Esophagus (tissue), 2 donors: ENCODE measurements around the gene SV2A. TPM values are rescaled to one million over a fixed set of nuclear protein-coding genes. Genes with fewer than 3 reads are reported as not detected.
"Not testable (repeated sequence)": the region's sequence is repeated elsewhere in the genome, so short reads cannot be mapped to it uniquely, and the experiment has no call there.

Experiments used
- H3K27ac ChIP-seq, 2 donors: one replicate each; pipeline ENCODE4 v1.5.1; 2013; ENCODE audit warnings: low read depth in 2 of 2, mild to moderate bottlenecking in 2 of 2, inconsistent platforms in 1 of 2, low read length in 1 of 2, moderate library complexity in 1 of 2
- H3K27me3 ChIP-seq, 2 donors: one replicate each; pipeline ENCODE4 v1.6.1; 2013; ENCODE audit warnings: low read length in 2 of 2, control low read depth in 1 of 2, mild to moderate bottlenecking in 1 of 2; ENCODE audit not compliant: insufficient read depth in 2 of 2, control insufficient read depth in 1 of 2
- H3K36me3 ChIP-seq, 2 donors: one replicate each; pipeline ENCODE4 v1.6.1; 2013; ENCODE audit warnings: low read length in 1 of 2; ENCODE audit not compliant: control insufficient read depth in 2 of 2, insufficient read depth in 2 of 2
- H3K4me1 ChIP-seq, 2 donors: one replicate each; pipeline ENCODE4 v1.6.1; 2013; ENCODE audit warnings: low read length in 1 of 2; ENCODE audit not compliant: control insufficient read depth in 2 of 2, insufficient read depth in 2 of 2
- H3K4me3 ChIP-seq, 2 donors: one replicate each; pipeline ENCODE4 v1.5.1; 2013; ENCODE audit warnings: low read length in 2 of 2, mild to moderate bottlenecking in 2 of 2, low read depth in 1 of 2, moderate library complexity in 1 of 2
- H3K9me3 ChIP-seq, 2 donors: one replicate each; pipeline ENCODE4 v1.6.1; 2013; ENCODE audit warnings: mild to moderate bottlenecking in 2 of 2, low read depth in 1 of 2, low read length in 1 of 2, moderate library complexity in 1 of 2; ENCODE audit not compliant: control insufficient read depth in 2 of 2, insufficient read depth in 1 of 2
- WGBS, 2 donors: extraction: QIAGEN DNeasy Blood & Tissue Kit; methylation state at CpG; one replicate each; pipeline ENCODE4 v1.1.7; 2013; 5-methylcytosine and 5-hydroxymethylcytosine counted together
- polyA plus RNA-seq, 2 donors: library from polyadenylated mRNA; stranded (reverse); fragments of 200-250 nt; gene quantifications; one replicate each; pipeline ENCODE4 v1.2.3, GENCODE V29; 2013
- donor health status: healthy with polysubstance abuse.
- donor health status: Bipolar disorder and iron deficiency.

The SV2A gene, protein sequence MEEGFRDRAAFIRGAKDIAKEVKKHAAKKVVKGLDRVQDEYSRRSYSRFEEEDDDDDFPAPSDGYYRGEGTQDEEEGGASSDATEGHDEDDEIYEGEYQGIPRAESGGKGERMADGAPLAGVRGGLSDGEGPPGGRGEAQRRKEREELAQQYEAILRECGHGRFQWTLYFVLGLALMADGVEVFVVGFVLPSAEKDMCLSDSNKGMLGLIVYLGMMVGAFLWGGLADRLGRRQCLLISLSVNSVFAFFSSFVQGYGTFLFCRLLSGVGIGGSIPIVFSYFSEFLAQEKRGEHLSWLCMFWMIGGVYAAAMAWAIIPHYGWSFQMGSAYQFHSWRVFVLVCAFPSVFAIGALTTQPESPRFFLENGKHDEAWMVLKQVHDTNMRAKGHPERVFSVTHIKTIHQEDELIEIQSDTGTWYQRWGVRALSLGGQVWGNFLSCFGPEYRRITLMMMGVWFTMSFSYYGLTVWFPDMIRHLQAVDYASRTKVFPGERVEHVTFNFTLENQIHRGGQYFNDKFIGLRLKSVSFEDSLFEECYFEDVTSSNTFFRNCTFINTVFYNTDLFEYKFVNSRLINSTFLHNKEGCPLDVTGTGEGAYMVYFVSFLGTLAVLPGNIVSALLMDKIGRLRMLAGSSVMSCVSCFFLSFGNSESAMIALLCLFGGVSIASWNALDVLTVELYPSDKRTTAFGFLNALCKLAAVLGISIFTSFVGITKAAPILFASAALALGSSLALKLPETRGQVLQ
- under 1 TPM; 0.49 to 0.67 TPM for polyA plus RNA-seq

DNA sequence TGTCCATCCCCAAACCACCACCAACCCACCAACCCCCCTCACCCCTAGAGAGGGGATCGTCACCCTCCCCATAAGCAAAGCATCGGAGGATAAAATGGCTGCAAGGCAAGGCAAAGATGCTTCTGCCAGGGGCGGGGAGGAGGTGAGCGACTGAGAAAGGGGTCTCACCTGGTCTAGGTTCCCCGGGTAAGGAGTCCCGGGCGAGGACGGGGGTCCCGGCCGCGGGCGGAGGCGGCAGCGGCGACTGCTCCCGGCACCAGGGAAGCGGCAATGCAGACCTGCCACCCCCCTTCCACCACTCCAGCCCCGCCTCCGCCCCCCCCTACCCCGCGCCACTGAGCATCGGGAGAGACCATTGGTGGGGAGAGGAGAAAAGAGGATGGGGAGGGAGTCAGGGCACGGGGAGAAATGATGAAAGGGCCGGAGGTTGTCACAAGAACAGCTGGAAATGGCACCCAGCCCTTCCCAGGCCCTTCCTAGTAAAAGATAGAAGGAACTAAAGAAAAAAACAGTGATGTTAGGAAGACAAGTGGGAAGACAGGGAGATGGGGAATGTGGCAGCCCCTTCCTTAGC, at the start of gene SV2A:
Gene SV2A (minus strand): TSS at position 274 of the 574 bp plus-strand sequence. CDS start 4,004 bp downstream, outside the sequence.
- no peaks in the 10 kb centered on the region for H3K36me3 ChIP-seq
- H3K4me3 ChIP-seq = peak within 1 kb of the TSS; percentile 29 to 30
- 1% methylated on average over 23 to 24 of the region's 24 CpGs for WGBS, 2 donors
- H3K9me3 ChIP-seq = no peaks in the 10 kb centered on the region
- H3K4me1 ChIP-seq = peaks cover 2 to 5% of the 10 kb centered on the region in 2 donors
- no peak within 1 kb of the TSS for H3K27ac ChIP-seq
- H3K27me3 ChIP-seq = no peaks in the 10 kb centered on the region

DNA sequence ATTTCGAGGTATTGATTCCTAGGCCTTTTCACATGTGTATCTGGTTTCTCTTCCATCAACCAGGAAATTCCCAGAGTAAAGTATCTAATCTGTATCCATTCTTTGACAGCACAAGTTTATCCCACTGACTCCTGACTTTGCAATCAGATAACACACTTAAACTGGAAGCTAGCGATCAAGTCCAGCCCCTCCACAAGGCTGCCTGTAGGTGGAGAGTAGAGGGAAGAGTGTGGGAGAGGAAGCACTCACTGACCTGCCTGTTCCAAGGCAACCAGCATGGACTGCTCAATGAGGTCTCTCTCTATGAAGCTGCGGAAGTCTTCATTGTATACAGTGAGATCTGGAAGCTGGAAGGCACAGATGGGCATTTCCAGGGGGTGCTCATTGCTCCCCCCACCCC, 49.4 kb upstream of the SV2A start:
- peaks cover 16 to 23% of the 10 kb centered on the region in 2 donors for H3K36me3 ChIP-seq
- 85 to 87% methylated on average over 3 of the region's 3 CpGs for WGBS, 2 donors

DNA sequence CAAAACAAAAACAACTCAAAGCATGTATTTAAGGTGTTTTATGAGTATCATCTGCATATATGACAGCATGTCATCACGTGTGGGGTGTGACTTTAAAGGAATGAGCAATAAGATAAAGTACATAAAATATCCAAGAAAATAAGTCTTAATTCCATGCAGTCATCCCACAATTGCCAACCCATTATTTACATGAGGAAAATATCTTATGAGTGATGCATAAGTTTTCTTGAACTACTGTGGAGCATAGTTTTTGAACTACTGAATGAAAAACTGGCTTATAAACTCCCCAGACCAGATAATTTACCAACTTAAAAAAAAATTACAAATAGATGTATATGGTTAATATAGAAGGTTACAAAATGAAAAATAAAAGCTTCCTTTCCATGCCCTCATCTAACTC, 48.8 kb upstream of the SV2A start:
- H3K4me3 ChIP-seq = no peak overlapping the region
- no peaks in the 10 kb centered on the region for H3K9me3 ChIP-seq
- no peak overlapping the region for H3K27ac ChIP-seq
- peaks cover 16 to 23% of the 10 kb centered on the region in 2 donors for H3K36me3 ChIP-seq
- H3K27me3 ChIP-seq = no peaks in the 10 kb centered on the region
- peaks cover 0 to 2% of the 10 kb centered on the region in 2 donors for H3K4me1 ChIP-seq
- WGBS, 2 donors = 57 to 76% methylated on average over 1 of the region's 1 CpG

More for the DNA sequence above, 49.4 kb upstream of the SV2A start:
- no peak overlapping the region for H3K27ac ChIP-seq
- peaks cover 0 to 2% of the 10 kb centered on the region in 2 donors for H3K4me1 ChIP-seq
- no peak overlapping the region for H3K4me3 ChIP-seq
- H3K9me3 ChIP-seq = no peaks in the 10 kb centered on the region
- no peaks in the 10 kb centered on the region for H3K27me3 ChIP-seq

DNA sequence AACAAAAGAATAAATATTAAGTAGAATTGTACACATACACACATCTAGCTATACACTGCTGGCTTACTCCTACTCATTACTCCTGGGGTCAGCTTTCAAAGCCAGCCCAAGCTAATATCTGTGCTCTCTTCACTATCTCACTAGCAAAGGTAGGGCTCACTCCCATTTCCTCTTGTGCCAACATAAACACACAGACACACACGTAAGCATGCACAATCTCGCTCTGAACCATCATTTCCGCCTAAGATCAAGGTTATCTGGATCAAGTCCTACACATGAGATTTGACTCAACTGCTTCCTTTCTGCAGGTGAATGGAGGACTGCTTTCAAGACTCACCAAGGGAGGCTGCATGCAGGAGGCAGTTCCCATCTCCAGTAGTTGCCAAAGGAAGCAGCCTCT, 47.8 kb upstream of the SV2A start:
- Histone ChIP-seq H3K27me3 (no peaks in the 10 kb centered on the region), H3K36me3 (peaks cover 12 to 17% of the 10 kb centered on the region in 2 donors)
- WGBS, 2 donors = 63 to 83% methylated on average over 3 of the region's 3 CpGs

DNA sequence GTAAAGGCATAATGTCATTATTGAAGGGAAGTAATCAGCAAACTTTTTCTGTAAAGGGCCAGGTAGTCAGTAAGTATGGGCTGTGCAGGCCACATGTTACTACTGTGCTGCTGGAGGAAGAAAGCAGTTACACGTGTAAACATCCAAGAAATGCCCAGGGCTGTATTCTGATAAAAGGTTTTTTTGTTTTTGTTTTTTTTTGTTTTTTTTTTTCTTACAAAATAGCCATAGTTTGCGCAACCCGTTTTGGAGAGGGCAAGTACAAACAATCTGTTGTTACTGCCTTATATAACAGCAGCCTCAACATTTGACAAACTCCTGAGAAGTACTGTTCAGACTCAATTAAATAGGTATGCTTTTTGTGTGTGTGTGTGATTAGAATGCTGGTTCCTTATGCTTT, 45.7 kb upstream of the SV2A start:
- no peak overlapping the region for H3K4me3 ChIP-seq
- H3K27me3 ChIP-seq = no peaks in the 10 kb centered on the region
- 43 to 46% methylated on average over 3 of the region's 3 CpGs for WGBS, 2 donors
- H3K9me3 ChIP-seq = no peaks in the 10 kb centered on the region
- peaks cover 12 to 21% of the 10 kb centered on the region in 2 donors for H3K36me3 ChIP-seq
- peaks cover 0 to 2% of the 10 kb centered on the region in 2 donors for H3K4me1 ChIP-seq
- no peak overlapping the region for H3K27ac ChIP-seq

More for the DNA sequence above, 47.8 kb upstream of the SV2A start:
- H3K9me3 ChIP-seq = no peaks in the 10 kb centered on the region
- H3K4me1 ChIP-seq = peaks cover 0 to 2% of the 10 kb centered on the region in 2 donors
- no peak overlapping the region for H3K4me3 ChIP-seq
- no peak overlapping the region for H3K27ac ChIP-seq

DNA sequence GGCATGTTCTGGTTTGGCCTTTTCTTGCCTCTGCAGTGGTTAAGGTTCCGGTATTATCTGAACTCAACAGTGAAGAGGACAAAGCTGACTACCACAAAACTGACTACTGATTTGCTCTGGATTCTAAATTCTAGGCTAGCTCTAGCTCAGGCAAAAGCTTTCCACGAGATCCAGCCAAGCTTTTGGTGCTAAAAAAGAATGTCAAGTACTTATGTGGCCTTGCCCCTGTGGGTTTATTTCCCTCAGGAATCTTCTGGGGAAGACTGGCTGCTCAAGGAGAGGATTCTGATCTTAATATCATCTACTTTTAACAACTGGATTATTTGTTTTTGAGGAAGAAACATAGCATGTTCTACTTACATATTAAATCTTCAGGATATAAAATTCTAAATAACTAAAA, 45.1 kb upstream of the SV2A start:
- Histone ChIP-seq H3K9me3 (peaks cover 0 to 2% of the 10 kb centered on the region in 2 donors), H3K4me1 (peaks cover 0 to 2% of the 10 kb centered on the region in 2 donors), H3K27ac (peak overlapping the region in 1 of 2 donors; percentile 67), H3K27me3 (no peaks in the 10 kb centered on the region), H3K36me3 (peaks cover 15 to 24% of the 10 kb centered on the region in 2 donors), H3K4me3 (no peak overlapping the region)
- 67 to 74% methylated on average over 2 of the region's 2 CpGs for WGBS, 2 donors

DNA sequence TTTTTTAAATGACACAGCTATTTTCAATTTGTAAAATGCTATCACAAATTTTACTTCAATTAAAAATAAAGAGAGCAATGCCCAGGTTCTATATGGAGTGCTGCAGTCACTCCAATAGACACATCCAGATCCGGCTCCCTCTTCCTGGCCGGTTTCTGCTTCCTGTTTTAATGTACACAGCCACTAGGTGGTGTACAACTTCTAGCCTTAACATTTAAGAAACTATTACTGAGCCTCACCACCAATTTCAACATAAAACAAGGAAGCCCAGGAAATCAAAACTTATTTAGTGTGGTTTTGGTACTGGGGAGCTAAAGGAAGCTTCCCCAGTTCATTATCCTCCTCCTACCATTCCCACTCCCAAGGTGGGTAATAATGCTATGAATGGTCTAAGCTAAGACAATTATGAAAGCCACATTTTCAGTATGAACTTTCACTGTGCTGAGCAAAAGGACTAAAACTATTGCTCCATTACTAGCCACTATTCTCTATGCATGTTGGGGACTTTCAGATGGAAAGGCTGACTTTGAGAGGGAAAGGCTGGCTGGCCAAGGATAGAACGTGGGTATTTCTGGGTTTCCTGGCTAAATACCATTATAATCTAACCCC, 44.5 kb upstream of the SV2A start:
- WGBS, 2 donors = 16 to 18% methylated on average over 3 of the region's 3 CpGs

DNA sequence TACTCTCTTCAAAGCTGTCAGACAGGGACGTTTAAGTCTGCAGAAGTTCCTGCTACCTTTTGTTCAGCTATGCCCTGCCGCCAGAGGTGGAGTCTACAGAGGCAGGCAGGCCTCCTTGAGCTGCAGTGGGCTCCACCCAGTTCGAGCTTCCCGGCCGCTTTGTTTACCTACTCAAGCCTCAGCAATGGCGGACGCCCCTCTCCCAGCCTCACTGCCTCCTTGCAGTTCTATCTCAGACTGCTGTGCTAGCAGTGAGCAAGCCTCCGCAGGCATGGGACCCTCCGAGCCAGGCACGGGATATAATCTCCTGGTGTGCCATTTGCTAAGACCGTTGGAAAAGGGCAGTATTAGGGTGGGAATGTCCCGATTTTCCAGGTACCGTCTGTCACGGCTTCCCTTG, 39.9 kb upstream of the SV2A start:
- not testable (repeated sequence) for H3K9me3 ChIP-seq, H3K27ac ChIP-seq, H3K4me3 ChIP-seq, H3K4me1 ChIP-seq, H3K27me3 ChIP-seq, H3K36me3 ChIP-seq
- WGBS, 2 donors = 96 to 98% methylated on average over 14 of the region's 14 CpGs

More for the DNA sequence above, 44.5 kb upstream of the SV2A start:
- Histone ChIP-seq H3K27ac (peak overlapping the region in 1 of 2 donors; percentile 58), H3K27me3 (no peaks in the 10 kb centered on the region), H3K9me3 (peaks cover 0 to 6% of the 10 kb centered on the region in 2 donors), H3K36me3 (peaks cover 16 to 23% of the 10 kb centered on the region in 2 donors), H3K4me3 (no peak overlapping the region), H3K4me1 (peaks cover 0 to 2% of the 10 kb centered on the region in 2 donors)

DNA sequence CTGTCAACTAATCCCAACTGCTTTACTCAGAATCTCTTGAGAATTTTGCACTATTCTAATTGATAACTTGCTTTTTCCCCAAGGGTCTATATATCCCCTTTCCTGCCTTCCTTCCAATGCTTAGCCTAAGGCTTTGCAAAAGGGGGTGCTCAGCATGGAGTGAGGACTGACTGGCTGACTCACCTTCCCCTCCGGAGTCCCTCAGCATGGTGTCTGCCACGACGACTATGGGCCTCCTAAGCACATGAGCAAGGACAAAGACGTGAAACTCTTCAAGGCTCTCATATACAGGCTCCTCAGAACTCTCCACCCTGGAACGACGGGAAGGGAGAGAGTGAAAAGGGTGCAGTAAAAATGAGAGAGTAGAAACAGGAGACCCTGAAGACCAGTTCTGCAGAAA, 32.3 kb upstream of the SV2A start:
- H3K9me3 ChIP-seq = no peaks in the 10 kb centered on the region
- H3K27me3 ChIP-seq = no peaks in the 10 kb centered on the region
- H3K36me3 ChIP-seq = peaks cover 2 to 7% of the 10 kb centered on the region in 2 donors
- H3K27ac ChIP-seq = no peak overlapping the region
- H3K4me3 ChIP-seq = no peak overlapping the region
- WGBS, 2 donors = 84 to 86% methylated on average over 6 of the region's 6 CpGs
- H3K4me1 ChIP-seq = no peaks in the 10 kb centered on the region
